Vagina (tissue), 2 donors: ENCODE data around the gene COL23A1. TPM values are rescaled to one million over a fixed set of nuclear protein-coding genes. Genes with fewer than 3 reads are reported as not detected.

Experiments used
- DNase-seq, 2 donors: peaks; one replicate each; pipeline ENCODE4 v3.0.0-alpha.2; 2017; ENCODE audit errors: extremely low spot score in 2 of 2
- H3K27ac ChIP-seq: fragments of 200-600 bp; sonication (generic); one replicate; pipeline ENCODE4 v1.5.1; 2019
- H3K27me3 ChIP-seq: fragments of 200-600 bp; sonication (generic); one replicate; pipeline ENCODE4 v1.5.1; 2019
- H3K36me3 ChIP-seq, 2 donors: fragments of 200-600 bp; sonication (generic); one replicate each; pipeline ENCODE4 v1.5.1; 2017 to 2019
- H3K4me1 ChIP-seq: fragments of 200-600 bp; sonication (generic); one replicate; pipeline ENCODE4 v1.5.1; 2019
- H3K4me3 ChIP-seq, 2 donors: fragments of 200-600 bp; sonication (generic); 1 replicate in 1 of 2; 2 replicates in 1 of 2; pipeline ENCODE4 v1.5.1; 2016 to 2019
- H3K9me3 ChIP-seq: fragments of 200-600 bp; sonication (generic); one replicate; pipeline ENCODE4 v1.5.1; 2019
- CTCF ChIP-seq, 3 experiments: fragments of 450-650 bp in 2 of 3; fragments of 200-600 bp in 1 of 3; sonication (generic) in 1 of 3; IDR thresholded peaks; one replicate each; pipeline ENCODE4 v1.5.1; 2017 to 2019; ENCODE audit warnings: antibody characterized with exemption in 3 of 3, mild to moderate bottlenecking in 2 of 3, moderate library complexity in 2 of 3
- POLR2A ChIP-seq, 2 donors: fragments of 450-650 bp; IDR thresholded peaks; one replicate each; pipeline ENCODE4 v1.6.1; 2017; ENCODE audit warnings: antibody characterized with exemption in 2 of 2, mild to moderate bottlenecking in 2 of 2, moderate library complexity in 2 of 2
- POLR2AphosphoS5 ChIP-seq, 2 donors: sonication (generic); formaldehyde crosslinking; IDR thresholded peaks; one replicate each; pipeline ENCODE4 v1.9.0; 2017; ENCODE audit warnings: antibody characterized with exemption in 2 of 2, mild to moderate bottlenecking in 2 of 2, low read depth in 1 of 2; ENCODE audit not compliant: insufficient read depth in 1 of 2
- intact Hi-C: fragments of 100-400 bp; cut with DNase I; formaldehyde crosslinking; loops from one replicate; pipeline ENCODE4 v1.15.1; 2023
- total RNA-seq: library from RNA; depleted of rRNA; stranded (reverse); fragments of >200 nt; gene quantifications from one replicate; pipeline ENCODE4 v1.2.3, GENCODE V29; 2016

COL23A1 gene
- total RNA-seq, 1 donor from 2014 or later, result 3.7 TPM

DNA sequence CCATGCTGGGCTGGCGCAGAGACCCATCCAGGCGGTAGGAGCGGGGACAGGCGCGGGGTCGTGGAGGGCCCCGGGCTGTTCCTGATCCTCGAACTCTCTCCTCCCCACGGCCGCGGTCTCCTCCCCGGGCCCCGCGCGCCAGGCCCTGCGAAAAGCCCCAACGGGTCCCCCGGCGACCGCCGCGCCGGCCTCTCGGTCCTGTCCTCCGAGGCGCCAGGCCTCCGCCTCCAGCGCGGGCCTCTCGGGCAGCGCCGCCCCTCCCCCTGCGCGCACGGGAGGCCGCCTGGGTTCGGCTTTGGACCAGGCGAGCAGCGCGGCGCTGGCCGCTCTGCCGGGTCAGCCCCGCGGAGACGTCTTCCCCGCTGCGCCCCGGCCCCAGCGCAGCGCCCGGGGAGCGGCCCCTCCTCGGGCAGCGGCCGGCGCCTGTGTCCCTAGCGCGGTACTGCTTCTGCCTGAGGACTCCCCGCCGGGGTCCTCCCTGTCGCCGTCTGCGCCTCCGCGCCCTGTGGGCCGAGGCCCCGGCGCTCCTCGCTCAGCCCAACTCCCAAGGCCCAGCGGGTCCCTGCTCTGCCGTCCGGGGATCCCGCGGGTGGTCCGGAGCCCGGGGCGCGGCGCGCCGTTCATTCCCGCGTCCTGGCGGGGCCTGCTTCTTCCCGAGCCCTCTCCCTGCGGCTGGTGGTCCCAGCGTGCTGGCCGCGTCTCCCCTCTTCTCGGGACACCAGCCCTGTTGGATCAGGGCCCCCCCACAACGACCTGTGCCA lies 13.4 kb downstream of the COL23A1 start:
- no peaks in the 10 kb centered on the region for H3K4me1 ChIP-seq
- H3K4me3 ChIP-seq, result peak overlapping the region; percentile 16 to 31
- no peaks in the 10 kb centered on the region for H3K9me3 ChIP-seq
- TF ChIP-seq POLR2A (IDR thresholded peaks at IDR 0.05), result no peak
- no peak for TF ChIP-seq CTCF (IDR thresholded peaks at IDR 0.05)
- no peak for TF ChIP-seq POLR2AphosphoS5 (IDR thresholded peaks at IDR 0.05; ENCODE audit: insufficient read depth in 1 of 2, low read depth in 1 of 2)
- no peaks in the 10 kb centered on the region for H3K27me3 ChIP-seq
- no peaks in the 10 kb centered on the region for H3K36me3 ChIP-seq
- no peak overlapping the region for H3K27ac ChIP-seq
- DNase-seq, result peak in 1 of 2 donors; percentile 92
- intact Hi-C loops, result no loop called here

DNA sequence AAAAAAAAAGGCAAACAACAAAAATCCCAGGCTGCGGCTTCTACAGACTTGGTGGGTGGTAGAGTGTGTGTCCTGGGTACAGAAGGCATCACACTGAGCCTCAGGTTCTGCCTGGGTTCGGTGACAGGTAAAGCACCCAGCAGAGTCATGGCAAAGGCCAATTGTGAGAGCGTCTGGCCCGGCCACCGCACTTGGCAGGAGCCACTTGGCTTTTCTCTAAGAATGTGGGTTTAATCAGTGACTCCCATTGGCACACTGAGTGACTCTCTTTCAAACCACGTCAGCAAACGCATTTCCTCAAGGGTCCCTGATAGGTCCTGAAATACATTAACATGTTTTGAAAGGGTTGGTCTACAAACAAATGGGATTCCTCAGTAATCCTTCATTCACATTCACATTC lies 17.0 kb downstream of the COL23A1 start:
- no peak for DNase-seq
- no peaks in the 10 kb centered on the region for H3K4me1 ChIP-seq
- no peaks in the 10 kb centered on the region for H3K27me3 ChIP-seq
- H3K4me3 ChIP-seq, result no peak overlapping the region
- no peaks in the 10 kb centered on the region for H3K36me3 ChIP-seq
- intact Hi-C loops, result no loop called here
- H3K27ac ChIP-seq, result no peak overlapping the region
- H3K9me3 ChIP-seq, result no peaks in the 10 kb centered on the region
- TF ChIP-seq POLR2AphosphoS5 (IDR thresholded peaks at IDR 0.05; ENCODE audit: insufficient read depth in 1 of 2, low read depth in 1 of 2), result no peak
- TF ChIP-seq CTCF (IDR thresholded peaks at IDR 0.05), result no peak
- no peak for TF ChIP-seq POLR2A (IDR thresholded peaks at IDR 0.05)

GRCh38 chr5:178572617-178573016 lies 17.6 kb downstream of the COL23A1 start:
- TF ChIP-seq POLR2A (IDR thresholded peaks at IDR 0.05), result no peak
- TF ChIP-seq POLR2AphosphoS5 (IDR thresholded peaks at IDR 0.05; ENCODE audit: insufficient read depth in 1 of 2, low read depth in 1 of 2), result no peak
- no peak for TF ChIP-seq CTCF (IDR thresholded peaks at IDR 0.05)
- H3K27ac ChIP-seq, result no peak overlapping the region
- H3K4me3 ChIP-seq, result no peak overlapping the region
- H3K36me3 ChIP-seq, result no peaks in the 10 kb centered on the region
- no peaks in the 10 kb centered on the region for H3K4me1 ChIP-seq
- H3K27me3 ChIP-seq, result no peaks in the 10 kb centered on the region
- no peak for DNase-seq
- intact Hi-C loops, result no loop called here
- no peaks in the 10 kb centered on the region for H3K9me3 ChIP-seq

- Histone ChIP-seq H3K27ac (no peak overlapping the region), H3K4me1 (no peaks in the 10 kb centered on the region), H3K4me3 (no peak overlapping the region), H3K36me3 (no peaks in the 10 kb centered on the region), H3K27me3 (no peaks in the 10 kb centered on the region), H3K9me3 (no peaks in the 10 kb centered on the region)
- DNase-seq, result no peak
- TF ChIP-seq POLR2A (IDR thresholded peaks at IDR 0.05) (no peak), POLR2AphosphoS5 (IDR thresholded peaks at IDR 0.05; ENCODE audit: insufficient read depth in 1 of 2, low read depth in 1 of 2) (no peak), CTCF (IDR thresholded peaks at IDR 0.05) (no peak)
- intact Hi-C loops, result no loop called here
Measured at GRCh38 chr5:178569485-178569884, 20.7 kb downstream of the COL23A1 start.

GRCh38 chr5:178564811-178565550 lies 25.2 kb downstream of the COL23A1 start:
- Histone ChIP-seq H3K27me3 (no peaks in the 10 kb centered on the region), H3K27ac (no peak overlapping the region), H3K36me3 (no peaks in the 10 kb centered on the region), H3K4me1 (no peaks in the 10 kb centered on the region), H3K9me3 (no peaks in the 10 kb centered on the region), H3K4me3 (no peak overlapping the region)
- TF ChIP-seq POLR2A (IDR thresholded peaks at IDR 0.05) (no peak), CTCF (IDR thresholded peaks at IDR 0.05) (no peak), POLR2AphosphoS5 (IDR thresholded peaks at IDR 0.05; ENCODE audit: insufficient read depth in 1 of 2, low read depth in 1 of 2) (no peak)
- intact Hi-C loops, result no loop called here
- no peak for DNase-seq
